Endothelial cell of hepatic sinusoid (primary cell): Measurements from ENCODE around the gene SYCP2L.
"Not testable (repeated sequence)": the region's sequence is repeated elsewhere in the genome, so short reads cannot be mapped to it uniquely, and the experiment has no call there.

ENCODE experiments used
- in situ Hi-C: cut with HindIII; loops from 2 replicates; pipeline ENCODE4 v1.10.0; 2017; ENCODE audit warnings: low sequenced_read_pairs

Gene SYCP2L

GRCh38 chr6:10877871-10878270 is 9.0 kb upstream of the SYCP2L start:
- in situ Hi-C loops: no loop called here

- in situ Hi-C loops: no loop called here
Measured at GRCh38 chr6:10880366-10880765, 6.5 kb upstream of the SYCP2L start.

- in situ Hi-C loops: not testable (repeated sequence)
Measured at GRCh38 chr6:10882253-10882630, 4.6 kb upstream of the SYCP2L start.

- in situ Hi-C loops: no loop called here
Measured at GRCh38 chr6:10882657-10883171, 4.1 kb upstream of the SYCP2L start.

- in situ Hi-C loops: no loop called here
Measured at GRCh38 chr6:10883312-10884244, 3.3 kb upstream of the SYCP2L start.

GRCh38 chr6:10884245-10884972 is 2.4 kb upstream of the SYCP2L start:
- in situ Hi-C loops: no loop called here

GRCh38 chr6:10886365-10886690 is 524 bp upstream of the SYCP2L start:
- in situ Hi-C loops: not testable (repeated sequence)

GRCh38 chr6:10890151-10890550 is 3.3 kb downstream of the SYCP2L start:
- in situ Hi-C loops: no loop called here

GRCh38 chr6:10891960-10892359 is 5.1 kb downstream of the SYCP2L start:
- in situ Hi-C loops: no loop called here

GRCh38 chr6:10894958-10895357 is 8.1 kb downstream of the SYCP2L start:
- in situ Hi-C loops: no loop called here

- in situ Hi-C loops: no loop called here
Measured at GRCh38 chr6:10896691-10897090, 9.8 kb downstream of the SYCP2L start.

GRCh38 chr6:10901770-10902169 is 14.9 kb downstream of the SYCP2L start:
- in situ Hi-C loops: no loop called here

GRCh38 chr6:10904015-10904414 is 17.2 kb downstream of the SYCP2L start:
- in situ Hi-C loops: no loop called here

- in situ Hi-C loops: no loop called here
Measured at GRCh38 chr6:10908228-10908627, 21.4 kb downstream of the SYCP2L start.

- in situ Hi-C loops: not testable (repeated sequence)
Measured at GRCh38 chr6:10919520-10919919, 32.7 kb downstream of the SYCP2L start.

GRCh38 chr6:10933126-10933525 is 46.3 kb downstream of the SYCP2L start:
- in situ Hi-C loops: no loop called here

- in situ Hi-C loops: no loop called here
Measured at GRCh38 chr6:10939840-10940239, 53.0 kb downstream of the SYCP2L start.

- in situ Hi-C loops: no loop called here
Measured at GRCh38 chr6:10945845-10946244, 59.0 kb downstream of the SYCP2L start.

GRCh38 chr6:10947966-10948365 is 61.1 kb downstream of the SYCP2L start:
- in situ Hi-C loops: no loop called here

- in situ Hi-C loops: loop anchor here (5.0 kb wide), 1 partner anchor 127 kb away; no protein-coding TSS in a partner anchor
Measured at GRCh38 chr6:10949579-10950490, 63.0 kb downstream of the SYCP2L start.
